ENCODE results near the gene CHI3L2. TPM values are rescaled to one million over a fixed set of nuclear protein-coding genes. Genes with fewer than 3 reads are reported as not detected.

CHI3L2 gene
- total and polyA plus RNA-seq, 2 of the 13 experiments (the other 11 are each of a cell fraction or from before 2014, with no cell fraction given): 0.46 to 1.7 TPM

DNA sequence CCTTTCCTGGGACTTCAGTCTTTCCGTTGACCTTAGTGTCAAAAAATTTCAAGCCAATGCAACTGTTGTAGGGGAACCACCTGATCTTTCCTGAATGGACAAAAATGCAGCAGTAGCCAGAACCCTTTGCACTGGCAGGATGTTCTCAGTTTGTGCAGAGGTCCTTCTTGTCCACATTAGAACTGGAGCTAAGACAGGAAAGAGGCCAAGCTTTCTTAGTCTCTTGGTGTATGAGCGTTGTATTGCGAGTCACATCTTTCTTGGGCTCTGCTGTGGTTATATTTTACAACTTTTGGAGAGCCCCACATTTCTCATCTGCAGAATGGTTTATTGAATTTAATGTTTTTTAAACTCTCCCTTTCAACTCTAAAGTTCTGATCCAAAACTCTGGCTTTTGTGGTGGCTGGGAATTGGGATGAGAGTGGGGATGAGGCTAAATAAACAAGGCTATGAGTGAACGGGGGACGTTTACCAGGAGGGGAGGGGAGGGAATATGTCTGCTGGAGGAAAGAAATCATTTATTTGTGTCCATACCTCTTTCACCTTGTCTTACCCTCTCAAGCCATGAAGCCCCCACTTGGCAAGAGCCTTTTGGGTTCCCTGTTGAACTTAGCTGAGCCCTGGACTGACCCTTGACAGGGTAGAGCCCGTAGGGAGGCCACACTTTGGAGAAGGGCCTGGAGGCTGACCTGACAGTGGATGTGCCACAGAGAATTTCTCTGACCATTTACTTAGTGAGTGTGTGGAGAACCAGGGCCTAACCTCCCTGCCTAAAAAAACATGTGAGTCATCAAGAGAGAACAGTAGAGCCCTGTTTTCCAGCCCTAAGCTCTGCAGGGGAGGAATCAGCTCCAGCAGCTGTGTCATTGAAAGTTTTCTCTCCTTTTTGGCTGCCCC, 586 bp downstream of the CHI3L2 start (continued):
- TF ChIP-seq ZNF792 (CRISPR knock-in tag; IDR thresholded peaks at IDR 0.05) (0 out of 2 replicates have a peak, but pooled peaks have one; percentile 36), BORCS8-MEF2B (CRISPR knock-in tag; IDR thresholded peaks at IDR 0.05) (no peak), ZSCAN22 (CRISPR knock-in tag; IDR thresholded peaks at IDR 0.05) (no peak), RAD51 (IDR thresholded peaks at IDR 0.05; ENCODE audit: borderline replicate concordance) (no peak), ZNF33A (CRISPR knock-in tag; IDR thresholded peaks at IDR 0.05; ENCODE audit: borderline replicate concordance) (no peak; the same call in 1 of the 2 replicates), U2AF1 (optimal IDR thresholded peaks at IDR 0.05; ENCODE audit: low read depth, low read length) (no peak), HINFP (CRISPR knock-in tag; IDR thresholded peaks at IDR 0.05; ENCODE audit: low read depth) (no peak), HNF1A (IDR thresholded peaks at IDR 0.05; ENCODE audit: low read depth) (no peak), HNF1A (CRISPR knock-in tag; IDR thresholded peaks at IDR 0.05; ENCODE audit: borderline replicate concordance) (peak; percentile 33; the same call in 1 of the 2 replicates), ZNF407 (CRISPR knock-in tag; IDR thresholded peaks at IDR 0.05; ENCODE audit: not compliant biosample characterization) (no peak), SRSF9 (IDR thresholded peaks at IDR 0.05; ENCODE audit: borderline replicate concordance, insufficient read depth, low read depth, low read length, poor library complexity, severe bottlenecking) (no peak), JDP2 (CRISPR knock-in tag; IDR thresholded peaks at IDR 0.05; ENCODE audit: borderline replicate concordance) (no peak), ZNF569 (CRISPR knock-in tag; IDR thresholded peaks at IDR 0.05; ENCODE audit: borderline replicate concordance) (no peak), MTF1 (CRISPR knock-in tag; IDR thresholded peaks at IDR 0.05) (no peak), ZNF672 (CRISPR knock-in tag; IDR thresholded peaks at IDR 0.05) (no peak)

Measured in HepG2 (cell line).